IPS DF 6.9 (cell line): ENCODE results near the gene ATP2C2.

ENCODE experiments used
- DNase-seq: peaks from one replicate; pipeline ENCODE4 v3.0.0-alpha.2; 2013; ENCODE audit warnings: low read depth, low spot score
- H3K27ac ChIP-seq: one replicate; pipeline ENCODE4 v1.5.1; 2013; ENCODE audit warnings: low read length, control low read depth
- H3K27me3 ChIP-seq: 2 replicates; pipeline ENCODE4 v1.6.1; 2013; ENCODE audit warnings: mild to moderate bottlenecking, low read length; ENCODE audit not compliant: control insufficient read depth, insufficient read depth
- H3K36me3 ChIP-seq: 2 replicates; pipeline ENCODE4 v1.6.1; 2013; ENCODE audit warnings: low read length; ENCODE audit not compliant: control insufficient read depth, insufficient read depth
- H3K4me1 ChIP-seq: 2 replicates; pipeline ENCODE4 v1.6.1; 2013; ENCODE audit warnings: low read length; ENCODE audit not compliant: control insufficient read depth, insufficient read depth
- H3K4me3 ChIP-seq: 2 replicates; pipeline ENCODE4 v1.5.1; 2013; ENCODE audit warnings: mild to moderate bottlenecking, low read length
- H3K9me3 ChIP-seq: 2 replicates; pipeline ENCODE4 v1.6.1; 2013; ENCODE audit warnings: low read length, inconsistent platforms; ENCODE audit not compliant: control insufficient read depth, insufficient read depth
- WGBS: extraction: QIAGEN DNeasy Blood & Tissue Kit; methylation state at CpG from one replicate; pipeline ENCODE4 v1.1.7; 2013; ENCODE audit warnings: mixed read lengths, missing lambda C conversion rate; ENCODE audit not compliant: insufficient read length, insufficient coverage; 5-methylcytosine and 5-hydroxymethylcytosine counted together

ATP2C2 gene

GRCh38 chr16:84368308-84368996 lies at the start of gene ATP2C2:
Gene ATP2C2 (plus strand): TSS chr16:84368538. CDS start chr16:84368616, 78 bp downstream.
- no CpG with 5 or more reads among the region's 66 CpGs for WGBS
- H3K27ac ChIP-seq, result no peak within 1 kb of the TSS
- peaks cover 2% of the 10 kb centered on the region for H3K4me1 ChIP-seq
- no peak for DNase-seq
- H3K36me3 ChIP-seq, result no peaks in the 10 kb centered on the region
- H3K4me3 ChIP-seq, result peak within 1 kb of the TSS; percentile 64; the same call in 1 of the 2 replicates
- H3K9me3 ChIP-seq, result no peaks in the 10 kb centered on the region
- no peaks in the 10 kb centered on the region; the same call in 1 of the 2 replicates for H3K27me3 ChIP-seq

GRCh38 chr16:84319146-84319760 lies 49.1 kb upstream of the ATP2C2 start:
- H3K27me3 ChIP-seq, result no peaks in the 10 kb centered on the region
- WGBS, result no CpG with 5 or more reads among the region's 24 CpGs
- H3K4me1 ChIP-seq, result no peaks in the 10 kb centered on the region
- H3K9me3 ChIP-seq, result no peaks in the 10 kb centered on the region
- no peak overlapping the region for H3K27ac ChIP-seq
- DNase-seq, result no peak
- H3K4me3 ChIP-seq, result no peak overlapping the region
- H3K36me3 ChIP-seq, result no peaks in the 10 kb centered on the region

GRCh38 chr16:84320511-84320910 lies 47.8 kb upstream of the ATP2C2 start:
- H3K27ac ChIP-seq, result no peak overlapping the region
- H3K27me3 ChIP-seq, result no peaks in the 10 kb centered on the region
- DNase-seq, result no peak
- H3K36me3 ChIP-seq, result no peaks in the 10 kb centered on the region
- H3K4me3 ChIP-seq, result no peak overlapping the region
- H3K4me1 ChIP-seq, result no peaks in the 10 kb centered on the region
- no peaks in the 10 kb centered on the region for H3K9me3 ChIP-seq
- no CpG with 5 or more reads among the region's 5 CpGs for WGBS

GRCh38 chr16:84321932-84322331 lies 46.4 kb upstream of the ATP2C2 start:
- WGBS, result no CpG with 5 or more reads among the region's 4 CpGs
- no peaks in the 10 kb centered on the region for H3K36me3 ChIP-seq
- no peaks in the 10 kb centered on the region for H3K9me3 ChIP-seq
- no peak overlapping the region for H3K4me3 ChIP-seq
- H3K27ac ChIP-seq, result no peak overlapping the region
- H3K4me1 ChIP-seq, result no peaks in the 10 kb centered on the region
- DNase-seq, result no peak
- H3K27me3 ChIP-seq, result no peaks in the 10 kb centered on the region

GRCh38 chr16:84322749-84323148 lies 45.6 kb upstream of the ATP2C2 start:
- Histone ChIP-seq H3K36me3 (no peaks in the 10 kb centered on the region), H3K9me3 (no peaks in the 10 kb centered on the region), H3K4me3 (no peak overlapping the region), H3K27ac (no peak overlapping the region), H3K27me3 (no peaks in the 10 kb centered on the region), H3K4me1 (no peaks in the 10 kb centered on the region)
- WGBS, result 100% methylated on average over 1 of the region's 4 CpGs
- no peak for DNase-seq

- H3K27me3 ChIP-seq, result no peaks in the 10 kb centered on the region
- no peaks in the 10 kb centered on the region for H3K36me3 ChIP-seq
- DNase-seq, result no peak
- no peak overlapping the region for H3K4me3 ChIP-seq
- H3K4me1 ChIP-seq, result no peaks in the 10 kb centered on the region
- no peaks in the 10 kb centered on the region for H3K9me3 ChIP-seq
- no peak overlapping the region for H3K27ac ChIP-seq
- no CpG with 5 or more reads among the region's 7 CpGs for WGBS
Observed at GRCh38 chr16:84323606-84324005, 44.7 kb upstream of the ATP2C2 start.

- Histone ChIP-seq H3K27ac (no peak overlapping the region), H3K9me3 (no peaks in the 10 kb centered on the region), H3K4me1 (no peaks in the 10 kb centered on the region), H3K27me3 (no peaks in the 10 kb centered on the region), H3K36me3 (no peaks in the 10 kb centered on the region), H3K4me3 (no peak overlapping the region)
- no peak for DNase-seq
- 50% methylated on average over 2 of the region's 2 CpGs for WGBS
Observed at GRCh38 chr16:84324434-84325262, 43.7 kb upstream of the ATP2C2 start.

- no CpG with 5 or more reads among the region's 2 CpGs for WGBS
- Histone ChIP-seq H3K4me3 (no peak overlapping the region), H3K36me3 (no peaks in the 10 kb centered on the region), H3K27ac (no peak overlapping the region), H3K27me3 (no peaks in the 10 kb centered on the region), H3K9me3 (no peaks in the 10 kb centered on the region), H3K4me1 (no peaks in the 10 kb centered on the region)
- DNase-seq, result no peak
Observed at GRCh38 chr16:84326545-84326944, 41.8 kb upstream of the ATP2C2 start.

GRCh38 chr16:84327926-84328505 lies 40.3 kb upstream of the ATP2C2 start:
- DNase-seq, result no peak
- no peaks in the 10 kb centered on the region for H3K36me3 ChIP-seq
- no peaks in the 10 kb centered on the region for H3K27me3 ChIP-seq
- H3K9me3 ChIP-seq, result no peaks in the 10 kb centered on the region
- no CpG with 5 or more reads among the region's 13 CpGs for whole genome bisulfite sequencing
- no peaks in the 10 kb centered on the region for H3K4me1 ChIP-seq
- H3K4me3 ChIP-seq, result no peak overlapping the region
- H3K27ac ChIP-seq, result no peak overlapping the region

- WGBS, result no CpG with 5 or more reads among the region's 8 CpGs
- Histone ChIP-seq H3K27me3 (no peaks in the 10 kb centered on the region), H3K9me3 (no peaks in the 10 kb centered on the region)
Observed at GRCh38 chr16:84329016-84329415, 39.3 kb upstream of the ATP2C2 start.

More at GRCh38 chr16:84329016-84329415, 39.3 kb upstream of the ATP2C2 start:
- DNase-seq, result no peak
- H3K4me1 ChIP-seq, result 0 out of 2 replicates have a peak, but pooled peaks cover 2% of the 10 kb centered on the region
- no peak overlapping the region for H3K4me3 ChIP-seq
- no peaks in the 10 kb centered on the region for H3K36me3 ChIP-seq
- H3K27ac ChIP-seq, result no peak overlapping the region
